ENCODE results near the gene WDFY4. TPM values are rescaled to one million over a fixed set of nuclear protein-coding genes. Genes with fewer than 3 reads are reported as not detected.
A peak's percentile ranks its signal among the peaks of the same experiment; 100 is the strongest.

WDFY4 gene
- total RNA-seq, 1 donor from 2014 or later: not detected

GRCh38 chr10:48880016-48880705 is 195.5 kb downstream of the WDFY4 start:
- no peaks in the 10 kb centered on the region for H3K36me3 Mint-ChIP-seq
- no peaks in the 10 kb centered on the region for H3K9me3 ChIP-seq (ENCODE audit: low read depth)
- H3K36me3 ChIP-seq: no peaks in the 10 kb centered on the region
- peaks cover 5% of the 10 kb centered on the region for H3K27me3 Mint-ChIP-seq (ENCODE audit: insufficient read depth, low read depth)
- H3K4me3 Mint-ChIP-seq: no peak overlapping the region
- H2AFZ ChIP-seq (replicated peaks): no peak overlapping the region
- TF ChIP-seq CTCF (IDR thresholded peaks at IDR 0.05) (no peak), EZH2 (IDR thresholded peaks at IDR 0.05) (no peak), EZH2phosphoT487 (IDR thresholded peaks at IDR 0.05) (no peak)
- H4K20me1 ChIP-seq (ENCODE audit: low read depth): no peaks in the 10 kb centered on the region
- no peak overlapping the region for H3K27ac Mint-ChIP-seq
- no peak overlapping the region for H3K4me2 ChIP-seq
- peaks cover 3% of the 10 kb centered on the region for H3K9me3 Mint-ChIP-seq
- no peaks in the 10 kb centered on the region for H3K79me2 ChIP-seq (ENCODE audit: low read depth)
- no peak overlapping the region for H3K27ac ChIP-seq
- no peaks in the 10 kb centered on the region for H3K4me1 Mint-ChIP-seq
- no peaks in the 10 kb centered on the region for H3K4me1 ChIP-seq
- DNase-seq (ENCODE audit: low spot score): peak; percentile 18
- H3K9ac ChIP-seq: no peak overlapping the region
- no peaks in the 10 kb centered on the region for H3K27me3 ChIP-seq
- no peaks in the 10 kb centered on the region for H3F3A ChIP-seq (ENCODE audit: low read depth)
- no peak overlapping the region for H3K4me3 ChIP-seq

DNA sequence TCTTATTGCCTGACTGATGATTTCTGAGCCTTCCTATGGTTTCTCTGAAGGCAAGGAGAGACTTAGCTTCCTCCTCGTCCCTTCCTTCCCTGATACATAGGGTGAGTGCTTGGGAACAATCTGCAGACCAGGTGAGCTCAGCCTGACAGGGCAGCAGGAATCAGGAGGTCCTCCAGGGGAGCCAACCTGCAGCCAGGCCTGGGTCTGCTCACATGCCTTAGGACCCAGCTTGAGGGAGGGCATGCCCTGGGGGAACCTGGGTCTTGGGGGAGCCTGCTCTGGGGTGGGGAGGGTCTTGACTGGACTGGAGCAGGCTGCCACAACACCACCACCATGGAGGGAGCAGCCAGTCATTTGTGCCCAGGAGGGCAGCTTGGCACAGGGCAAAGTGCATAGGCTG is 197.3 kb downstream of the WDFY4 start:
- H4K20me1 ChIP-seq (ENCODE audit: low read depth): no peaks in the 10 kb centered on the region
- Mint-ChIP-seq H3K4me1 (no peaks in the 10 kb centered on the region), H3K27ac (no peak overlapping the region), H3K4me3 (no peak overlapping the region), H3K36me3 (no peaks in the 10 kb centered on the region), H3K9me3 (peaks cover 3% of the 10 kb centered on the region), H3K27me3 (ENCODE audit: insufficient read depth, low read depth) (peaks cover 5% of the 10 kb centered on the region)
- no peaks in the 10 kb centered on the region for H3K79me2 ChIP-seq (ENCODE audit: low read depth)
- no peaks in the 10 kb centered on the region for H3F3A ChIP-seq (ENCODE audit: low read depth)
- no peak for TF ChIP-seq EZH2phosphoT487 (IDR thresholded peaks at IDR 0.05)
- TF ChIP-seq EZH2 (IDR thresholded peaks at IDR 0.05): no peak
- TF ChIP-seq CTCF (IDR thresholded peaks at IDR 0.05): no peak
- no peaks in the 10 kb centered on the region for H3K9me3 ChIP-seq (ENCODE audit: low read depth)
- H3K4me3 ChIP-seq: no peak overlapping the region
- no peaks in the 10 kb centered on the region for H3K4me1 ChIP-seq
- H3K4me2 ChIP-seq: no peak overlapping the region
- DNase-seq (ENCODE audit: low spot score): no peak
- no peak overlapping the region for H3K27ac ChIP-seq
- H3K27me3 ChIP-seq: no peaks in the 10 kb centered on the region
- H2AFZ ChIP-seq (replicated peaks): no peak overlapping the region
- H3K9ac ChIP-seq: no peak overlapping the region
- no peaks in the 10 kb centered on the region for H3K36me3 ChIP-seq

DNA sequence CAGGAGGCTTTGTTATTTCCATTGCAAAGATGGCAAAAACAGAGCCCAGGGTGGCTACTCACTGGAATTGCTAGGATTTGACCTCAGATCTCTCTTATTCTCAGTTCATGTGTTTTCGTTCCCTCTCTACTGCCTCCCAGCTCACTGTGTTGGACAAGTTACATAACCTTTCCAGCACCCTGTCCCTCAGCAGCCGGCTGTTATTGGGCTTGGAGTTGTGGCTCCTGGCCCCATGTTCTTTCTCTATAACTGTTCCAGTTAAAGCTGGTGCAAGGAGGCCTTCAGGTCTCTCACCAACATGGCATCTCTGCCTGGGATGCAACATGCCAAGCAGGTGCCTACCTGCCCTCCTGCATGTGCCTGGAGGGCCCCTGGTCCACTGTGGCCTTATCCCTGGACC is 198.2 kb downstream of the WDFY4 start:
- Histone ChIP-seq H3K9ac (no peak overlapping the region), H3K4me1 (no peaks in the 10 kb centered on the region), H3K27ac (no peak overlapping the region), H3K79me2 (ENCODE audit: low read depth) (no peaks in the 10 kb centered on the region), H3K27me3 (no peaks in the 10 kb centered on the region), H4K20me1 (ENCODE audit: low read depth) (no peaks in the 10 kb centered on the region), H3K36me3 (no peaks in the 10 kb centered on the region), H3K4me2 (no peak overlapping the region), H3K4me3 (no peak overlapping the region), H3K9me3 (ENCODE audit: low read depth) (no peaks in the 10 kb centered on the region), H2AFZ (replicated peaks) (no peak overlapping the region), H3F3A (ENCODE audit: low read depth) (no peaks in the 10 kb centered on the region)
- no peak overlapping the region for H3K4me3 Mint-ChIP-seq
- H3K4me1 Mint-ChIP-seq: no peaks in the 10 kb centered on the region
- H3K27me3 Mint-ChIP-seq (ENCODE audit: insufficient read depth, low read depth): peaks cover 2% of the 10 kb centered on the region
- DNase-seq (ENCODE audit: low spot score): no peak
- H3K36me3 Mint-ChIP-seq: no peaks in the 10 kb centered on the region
- H3K27ac Mint-ChIP-seq: no peak overlapping the region
- peaks cover 3% of the 10 kb centered on the region for H3K9me3 Mint-ChIP-seq
- TF ChIP-seq EZH2phosphoT487 (IDR thresholded peaks at IDR 0.05) (no peak), EZH2 (IDR thresholded peaks at IDR 0.05) (no peak), CTCF (IDR thresholded peaks at IDR 0.05) (no peak)
